GM23338 (cell line): ENCODE data around the gene NTM. TPM values are rescaled to one million over a fixed set of nuclear protein-coding genes. Genes with fewer than 3 reads are reported as not detected.

ENCODE experiments used
- ATAC-seq: fragments of 200-7000 bp; cut with Tn5 transposase; 3 replicates; pipeline ENCODE4 v1.9.1; 2020
- DNase-seq: peaks from one replicate; pipeline ENCODE4 v3.0.0-alpha.2; 2015; ENCODE audit warnings: low spot score
- H2AFZ ChIP-seq: fragments of 200-600 bp; sonication (generic); 2 replicates; pipeline ENCODE4 v1.8.0; 2016; ENCODE audit warnings: antibody characterized with exemption, mild to moderate bottlenecking, moderate library complexity
- H3F3A ChIP-seq: fragments of 200-600 bp; sonication (generic); replicated peaks from 2 replicates; pipeline ENCODE4 v1.8.0; 2017; ENCODE audit warnings: antibody characterized with exemption, mixed run types, low read depth
- H3K27ac ChIP-seq: fragments of 200-600 bp; sonication (generic); 2 replicates; pipeline ENCODE4 v1.6.1; 2016; ENCODE audit warnings: low read depth
- H3K27me3 ChIP-seq: fragments of 200-600 bp; sonication (generic); 2 replicates; pipeline ENCODE4 v1.8.0; 2016; ENCODE audit warnings: mild to moderate bottlenecking, mixed run types, moderate library complexity; ENCODE audit not compliant: insufficient read depth
- H3K36me3 ChIP-seq: fragments of 200-600 bp; sonication (generic); 2 replicates; pipeline ENCODE4 v1.8.0; 2016; ENCODE audit warnings: mild to moderate bottlenecking; ENCODE audit not compliant: insufficient read depth
- H3K4me1 ChIP-seq: fragments of 200-600 bp; sonication (generic); 2 replicates; pipeline ENCODE4 v1.8.0; 2016; ENCODE audit warnings: mild to moderate bottlenecking, moderate library complexity; ENCODE audit not compliant: insufficient read depth
- H3K4me2 ChIP-seq: fragments of 200-600 bp; sonication (generic); 2 replicates; pipeline ENCODE4 v1.7.1; 2017; ENCODE audit warnings: mixed run types
- H3K4me3 ChIP-seq: fragments of 200-600 bp; sonication (generic); 2 replicates; pipeline ENCODE4 v1.6.1; 2016; ENCODE audit warnings: mixed run types
- H3K79me2 ChIP-seq: fragments of 200-600 bp; sonication (generic); replicated peaks from 2 replicates; pipeline ENCODE4 v1.8.0; 2017; ENCODE audit warnings: mild to moderate bottlenecking; ENCODE audit not compliant: insufficient read depth
- H3K9me2 ChIP-seq: fragments of 200-600 bp; sonication (generic); 2 replicates; pipeline ENCODE4 v1.8.0; 2017; ENCODE audit not compliant: insufficient read depth
- H4K20me1 ChIP-seq: fragments of 200-600 bp; sonication (generic); replicated peaks from 2 replicates; pipeline ENCODE4 v1.8.0; 2017; ENCODE audit warnings: mild to moderate bottlenecking; ENCODE audit not compliant: insufficient read depth
- H3K27ac Mint-ChIP-seq: 2 replicates; pipeline ENCODE4 v1.8.0; 2020; ENCODE audit warnings: inconsistent platforms, mild to moderate bottlenecking, moderate library complexity, mixed read lengths
- H3K27me3 Mint-ChIP-seq: 3 replicates; pipeline ENCODE4 v1.8.0; 2022; ENCODE audit warnings: low read depth, mild to moderate bottlenecking, moderate library complexity, mixed read lengths, inconsistent platforms; ENCODE audit not compliant: insufficient read depth, poor library complexity
- H3K36me3 Mint-ChIP-seq: 3 replicates; pipeline ENCODE4 v1.8.0; 2021; ENCODE audit warnings: low read depth, mild to moderate bottlenecking, inconsistent platforms, moderate library complexity, mixed read lengths
- H3K4me1 Mint-ChIP-seq: 3 replicates; pipeline ENCODE4 v1.8.0; 2020; ENCODE audit warnings: mild to moderate bottlenecking, inconsistent platforms, mixed read lengths
- H3K4me3 Mint-ChIP-seq: 3 replicates; pipeline ENCODE4 v1.8.0; 2021; ENCODE audit warnings: moderate library complexity, mild to moderate bottlenecking, inconsistent platforms, mixed read lengths
- H3K9me3 Mint-ChIP-seq: 3 replicates; pipeline ENCODE4 v1.8.0; 2020; ENCODE audit warnings: moderate library complexity, mild to moderate bottlenecking, inconsistent platforms, mixed read lengths
- CREB1 ChIP-seq: fragments of 250-450 bp; sonication (Bioruptor Pico); IDR thresholded peaks from 2 replicates; pipeline ENCODE4 v1.5.0; 2020; ENCODE audit warnings: low read depth, mild to moderate bottlenecking, moderate library complexity
- NANOG ChIP-seq: IDR thresholded peaks from 2 replicates; pipeline ENCODE4 v1.6.1; 2016; ENCODE audit warnings: antibody characterized with exemption, borderline replicate concordance
- POLR2AphosphoS5 ChIP-seq: IDR thresholded peaks from 2 replicates; pipeline ENCODE4 v1.6.1; 2016; ENCODE audit warnings: antibody characterized with exemption, low read depth
- STAT1 ChIP-seq: IDR thresholded peaks from one replicate; pipeline ENCODE4 v1.6.1; 2016; ENCODE audit warnings: antibody characterized with exemption; ENCODE audit not compliant: unreplicated experiment
- polyA plus RNA-seq: library from polyadenylated mRNA; unstranded; fragments of >200 nt; fragmentation: Nextera tagmentation; extraction: Ambion mirVana; gene quantifications from 2 replicates; pipeline ENCODE4 v1.2.1, GENCODE V29; 2016
- total RNA-seq: library from RNA; depleted of rRNA; stranded (reverse); fragments of >200 nt; shearing (Covaris generic); gene quantifications from 2 replicates; pipeline ENCODE4 v1.2.3, GENCODE V29; 2014
- TF ChIP-seq, protein P1 (sequence below): IDR thresholded peaks from 2 replicates; pipeline ENCODE4 v1.6.1; 2016; ENCODE audit warnings: antibody characterized with exemption
- TF ChIP-seq, protein P2 (sequence below): fragments of 250-450 bp; sonication (Bioruptor Pico); IDR thresholded peaks from 2 replicates; pipeline ENCODE4 v1.5.0; 2020; ENCODE audit warnings: mild to moderate bottlenecking, moderate library complexity

NTM gene
- total and polyA plus RNA-seq, 2 experiments from 2014 or later: 10.6 to 14.6 TPM

DNA sequence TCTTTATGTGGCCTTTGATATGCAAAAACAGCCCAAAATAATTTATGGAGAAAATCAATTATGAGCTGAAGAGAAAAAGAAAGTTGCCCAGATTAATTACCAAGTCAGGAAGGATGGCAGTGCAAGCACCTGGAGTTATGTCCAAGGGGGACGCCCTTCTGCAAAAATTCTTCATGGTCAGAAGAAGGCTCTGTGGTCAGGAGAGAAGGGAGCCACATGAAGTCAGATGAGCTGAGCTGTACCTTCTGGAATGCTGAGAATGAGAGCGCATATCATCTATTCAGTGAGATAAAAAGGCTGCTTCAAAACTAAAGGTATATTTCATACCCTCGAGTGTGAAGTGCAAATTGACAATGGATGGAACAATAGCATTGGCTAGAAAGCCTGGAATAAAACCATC lies 607.4 kb downstream of the NTM start:
- Histone ChIP-seq H3K27me3 (no peaks in the 10 kb centered on the region), H3K9me2 (no peaks in the 10 kb centered on the region), H3K36me3 (no peaks in the 10 kb centered on the region), H2AFZ (no peak overlapping the region), H3K27ac (peak overlapping the region; percentile 67), H3K4me1 (peaks cover 52% of the 10 kb centered on the region), H3K79me2 (no peaks in the 10 kb centered on the region), H3F3A (no peaks in the 10 kb centered on the region), H3K4me2 (peak overlapping the region; percentile 19), H4K20me1 (no peaks in the 10 kb centered on the region), H3K4me3 (no peak overlapping the region)
- DNase-seq (peak; percentile 61), ATAC-seq (peak; percentile 46)
- TF ChIP-seq POLR2AphosphoS5 (no peak), NANOG (no peak; the same call in 1 of the 2 replicates), STAT1 (no peak), CREB1 (CRISPR knock-in tag) (no peak)
- TF ChIP-seq, protein P1, sequence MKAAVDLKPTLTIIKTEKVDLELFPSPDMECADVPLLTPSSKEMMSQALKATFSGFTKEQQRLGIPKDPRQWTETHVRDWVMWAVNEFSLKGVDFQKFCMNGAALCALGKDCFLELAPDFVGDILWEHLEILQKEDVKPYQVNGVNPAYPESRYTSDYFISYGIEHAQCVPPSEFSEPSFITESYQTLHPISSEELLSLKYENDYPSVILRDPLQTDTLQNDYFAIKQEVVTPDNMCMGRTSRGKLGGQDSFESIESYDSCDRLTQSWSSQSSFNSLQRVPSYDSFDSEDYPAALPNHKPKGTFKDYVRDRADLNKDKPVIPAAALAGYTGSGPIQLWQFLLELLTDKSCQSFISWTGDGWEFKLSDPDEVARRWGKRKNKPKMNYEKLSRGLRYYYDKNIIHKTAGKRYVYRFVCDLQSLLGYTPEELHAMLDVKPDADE: no peak
- TF ChIP-seq, protein P2, sequence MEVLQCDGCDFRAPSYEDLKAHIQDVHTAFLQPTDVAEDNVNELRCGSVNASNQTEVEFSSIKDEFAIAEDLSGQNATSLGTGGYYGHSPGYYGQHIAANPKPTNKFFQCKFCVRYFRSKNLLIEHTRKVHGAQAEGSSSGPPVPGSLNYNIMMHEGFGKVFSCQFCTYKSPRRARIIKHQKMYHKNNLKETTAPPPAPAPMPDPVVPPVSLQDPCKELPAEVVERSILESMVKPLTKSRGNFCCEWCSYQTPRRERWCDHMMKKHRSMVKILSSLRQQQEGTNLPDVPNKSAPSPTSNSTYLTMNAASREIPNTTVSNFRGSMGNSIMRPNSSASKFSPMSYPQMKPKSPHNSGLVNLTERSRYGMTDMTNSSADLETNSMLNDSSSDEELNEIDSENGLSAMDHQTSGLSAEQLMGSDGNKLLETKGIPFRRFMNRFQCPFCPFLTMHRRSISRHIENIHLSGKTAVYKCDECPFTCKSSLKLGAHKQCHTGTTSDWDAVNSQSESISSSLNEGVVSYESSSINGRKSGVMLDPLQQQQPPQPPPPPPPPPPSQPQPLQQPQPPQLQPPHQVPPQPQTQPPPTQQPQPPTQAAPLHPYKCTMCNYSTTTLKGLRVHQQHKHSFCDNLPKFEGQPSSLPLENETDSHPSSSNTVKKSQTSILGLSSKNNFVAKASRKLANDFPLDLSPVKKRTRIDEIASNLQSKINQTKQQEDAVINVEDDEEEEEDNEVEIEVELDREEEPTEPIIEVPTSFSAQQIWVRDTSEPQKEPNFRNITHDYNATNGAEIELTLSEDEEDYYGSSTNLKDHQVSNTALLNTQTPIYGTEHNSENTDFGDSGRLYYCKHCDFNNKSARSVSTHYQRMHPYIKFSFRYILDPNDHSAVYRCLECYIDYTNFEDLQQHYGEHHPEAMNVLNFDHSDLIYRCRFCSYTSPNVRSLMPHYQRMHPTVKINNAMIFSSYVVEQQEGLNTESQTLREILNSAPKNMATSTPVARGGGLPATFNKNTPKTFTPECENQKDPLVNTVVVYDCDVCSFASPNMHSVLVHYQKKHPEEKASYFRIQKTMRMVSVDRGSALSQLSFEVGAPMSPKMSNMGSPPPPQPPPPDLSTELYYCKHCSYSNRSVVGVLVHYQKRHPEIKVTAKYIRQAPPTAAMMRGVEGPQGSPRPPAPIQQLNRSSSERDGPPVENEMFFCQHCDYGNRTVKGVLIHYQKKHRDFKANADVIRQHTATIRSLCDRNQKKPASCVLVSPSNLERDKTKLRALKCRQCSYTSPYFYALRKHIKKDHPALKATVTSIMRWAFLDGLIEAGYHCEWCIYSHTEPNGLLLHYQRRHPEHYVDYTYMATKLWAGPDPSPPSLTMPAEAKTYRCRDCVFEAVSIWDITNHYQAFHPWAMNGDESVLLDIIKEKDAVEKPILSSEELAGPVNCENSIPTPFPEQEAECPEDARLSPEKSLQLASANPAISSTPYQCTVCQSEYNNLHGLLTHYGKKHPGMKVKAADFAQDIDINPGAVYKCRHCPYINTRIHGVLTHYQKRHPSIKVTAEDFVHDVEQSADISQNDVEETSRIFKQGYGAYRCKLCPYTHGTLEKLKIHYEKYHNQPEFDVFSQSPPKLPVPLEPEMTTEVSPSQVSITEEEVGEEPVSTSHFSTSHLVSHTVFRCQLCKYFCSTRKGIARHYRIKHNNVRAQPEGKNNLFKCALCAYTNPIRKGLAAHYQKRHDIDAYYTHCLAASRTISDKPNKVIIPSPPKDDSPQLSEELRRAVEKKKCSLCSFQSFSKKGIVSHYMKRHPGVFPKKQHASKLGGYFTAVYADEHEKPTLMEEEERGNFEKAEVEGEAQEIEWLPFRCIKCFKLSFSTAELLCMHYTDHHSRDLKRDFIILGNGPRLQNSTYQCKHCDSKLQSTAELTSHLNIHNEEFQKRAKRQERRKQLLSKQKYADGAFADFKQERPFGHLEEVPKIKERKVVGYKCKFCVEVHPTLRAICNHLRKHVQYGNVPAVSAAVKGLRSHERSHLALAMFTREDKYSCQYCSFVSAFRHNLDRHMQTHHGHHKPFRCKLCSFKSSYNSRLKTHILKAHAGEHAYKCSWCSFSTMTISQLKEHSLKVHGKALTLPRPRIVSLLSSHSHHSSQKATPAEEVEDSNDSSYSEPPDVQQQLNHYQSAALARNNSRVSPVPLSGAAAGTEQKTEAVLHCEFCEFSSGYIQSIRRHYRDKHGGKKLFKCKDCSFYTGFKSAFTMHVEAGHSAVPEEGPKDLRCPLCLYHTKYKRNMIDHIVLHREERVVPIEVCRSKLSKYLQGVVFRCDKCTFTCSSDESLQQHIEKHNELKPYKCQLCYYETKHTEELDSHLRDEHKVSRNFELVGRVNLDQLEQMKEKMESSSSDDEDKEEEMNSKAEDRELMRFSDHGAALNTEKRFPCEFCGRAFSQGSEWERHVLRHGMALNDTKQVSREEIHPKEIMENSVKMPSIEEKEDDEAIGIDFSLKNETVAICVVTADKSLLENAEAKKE (CRISPR knock-in tag): peak; percentile 73; the same call in 1 of the 2 replicates
- Mint-ChIP-seq H3K36me3 (no peaks in the 10 kb centered on the region), H3K4me1 (peaks cover 67% of the 10 kb centered on the region), H3K9me3 (no peaks in the 10 kb centered on the region), H3K27ac (peak overlapping the region; percentile 78), H3K27me3 (no peaks in the 10 kb centered on the region), H3K4me3 (peak overlapping the region; percentile 22; the same call in 1 of the 3 replicates)
